ENCODE measurements around the gene VAV3. TPM values are rescaled to one million over a fixed set of nuclear protein-coding genes. Genes with fewer than 3 reads are reported as not detected.

VAV3 gene
- total RNA-seq, 2 experiments from 2014 or later = 2.3 to 8.3 TPM

DNA sequence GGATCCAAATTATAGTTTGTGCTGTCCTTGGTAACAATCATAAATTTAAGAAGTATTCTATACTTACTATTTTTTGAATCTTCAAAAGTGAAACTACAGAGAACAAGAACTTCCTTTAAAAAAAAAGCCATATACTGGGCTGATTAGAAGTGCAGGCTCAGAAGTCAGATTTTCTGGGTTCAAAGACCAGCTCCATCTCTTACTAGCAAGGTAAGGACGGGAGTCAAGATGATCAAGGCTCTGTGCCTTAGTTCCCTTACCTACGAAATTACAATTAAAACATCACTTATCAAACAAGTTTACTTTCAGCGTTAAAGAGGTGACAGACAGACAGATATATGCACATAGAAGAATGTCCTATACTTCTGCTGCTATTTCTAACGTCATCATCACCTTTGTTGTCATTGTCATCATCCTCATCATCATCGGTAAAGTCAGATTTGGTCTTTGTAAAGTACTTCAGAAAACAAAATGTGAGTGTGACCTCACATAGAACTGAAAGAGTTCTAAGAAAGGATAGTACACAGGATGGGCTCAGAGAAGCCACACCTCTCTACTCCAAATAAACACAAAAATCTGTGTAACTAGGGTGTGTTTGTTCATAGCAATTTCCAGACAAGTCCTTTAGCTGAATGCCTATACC lies 178.7 kb downstream of the VAV3 start:
- H3K79me2 ChIP-seq (ENCODE audit: insufficient read depth, low read depth, low read length) = no peaks in the 10 kb centered on the region
- H3K4me3 ChIP-seq (ENCODE audit: low read depth, low read length, poor library complexity, severe bottlenecking) = peak overlapping the region; percentile 22
- H3K36me3 ChIP-seq (ENCODE audit: insufficient read depth, low read length) = no peaks in the 10 kb centered on the region
- no peaks in the 10 kb centered on the region for H3K9me3 ChIP-seq (ENCODE audit: low read length)
- TF ChIP-seq, protein P1, sequence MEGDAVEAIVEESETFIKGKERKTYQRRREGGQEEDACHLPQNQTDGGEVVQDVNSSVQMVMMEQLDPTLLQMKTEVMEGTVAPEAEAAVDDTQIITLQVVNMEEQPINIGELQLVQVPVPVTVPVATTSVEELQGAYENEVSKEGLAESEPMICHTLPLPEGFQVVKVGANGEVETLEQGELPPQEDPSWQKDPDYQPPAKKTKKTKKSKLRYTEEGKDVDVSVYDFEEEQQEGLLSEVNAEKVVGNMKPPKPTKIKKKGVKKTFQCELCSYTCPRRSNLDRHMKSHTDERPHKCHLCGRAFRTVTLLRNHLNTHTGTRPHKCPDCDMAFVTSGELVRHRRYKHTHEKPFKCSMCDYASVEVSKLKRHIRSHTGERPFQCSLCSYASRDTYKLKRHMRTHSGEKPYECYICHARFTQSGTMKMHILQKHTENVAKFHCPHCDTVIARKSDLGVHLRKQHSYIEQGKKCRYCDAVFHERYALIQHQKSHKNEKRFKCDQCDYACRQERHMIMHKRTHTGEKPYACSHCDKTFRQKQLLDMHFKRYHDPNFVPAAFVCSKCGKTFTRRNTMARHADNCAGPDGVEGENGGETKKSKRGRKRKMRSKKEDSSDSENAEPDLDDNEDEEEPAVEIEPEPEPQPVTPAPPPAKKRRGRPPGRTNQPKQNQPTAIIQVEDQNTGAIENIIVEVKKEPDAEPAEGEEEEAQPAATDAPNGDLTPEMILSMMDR (conservative IDR thresholded peaks at IDR 0.05; ENCODE audit: low read length) = no peak
- no peak for TF ChIP-seq EZH2phosphoT487 (IDR thresholded peaks at IDR 0.05; ENCODE audit: borderline replicate concordance, low read depth, low read length)
- intact Hi-C loops (cut with micrococcal nuclease; ENCODE audit: unreplicated experiment) = loop anchor here (2.0 to 5.0 kb wide), 5 partner anchors 56 to 291 kb away; partner anchors contain the start of gene VAV3
- ChIA-PET POLR2A (interaction anchor here (0.7 to 1.9 kb wide), 4 partner anchors 9 to 298 kb away, joined by 3 to 17 read pairs (median 4); no protein-coding TSS in a partner anchor), CTCF (ENCODE audit: unreplicated experiment) (no interaction called here)
- BruUV-seq (replicated peaks) = no TSS peak
- H3K4me1 ChIP-seq (ENCODE audit: insufficient read depth, low read length, poor library complexity, severe bottlenecking) = peaks cover 31% of the 10 kb centered on the region
- H3K27ac ChIP-seq (ENCODE audit: low read depth, low read length, poor library complexity, severe bottlenecking) = no peak overlapping the region
- no peaks in the 10 kb centered on the region for H4K20me1 ChIP-seq (ENCODE audit: insufficient read depth, low read length)
- H3K9me2 ChIP-seq (ENCODE audit: insufficient read depth, low read length) = no peaks in the 10 kb centered on the region
- H3K4me2 ChIP-seq (ENCODE audit: low read length) = peak overlapping the region; percentile 64
- H2AFZ ChIP-seq (ENCODE audit: low read length) = peak overlapping the region; percentile 67; the same call in 1 of the 2 replicates
- DNase-seq (ENCODE audit: low spot score) = no peak

DNA sequence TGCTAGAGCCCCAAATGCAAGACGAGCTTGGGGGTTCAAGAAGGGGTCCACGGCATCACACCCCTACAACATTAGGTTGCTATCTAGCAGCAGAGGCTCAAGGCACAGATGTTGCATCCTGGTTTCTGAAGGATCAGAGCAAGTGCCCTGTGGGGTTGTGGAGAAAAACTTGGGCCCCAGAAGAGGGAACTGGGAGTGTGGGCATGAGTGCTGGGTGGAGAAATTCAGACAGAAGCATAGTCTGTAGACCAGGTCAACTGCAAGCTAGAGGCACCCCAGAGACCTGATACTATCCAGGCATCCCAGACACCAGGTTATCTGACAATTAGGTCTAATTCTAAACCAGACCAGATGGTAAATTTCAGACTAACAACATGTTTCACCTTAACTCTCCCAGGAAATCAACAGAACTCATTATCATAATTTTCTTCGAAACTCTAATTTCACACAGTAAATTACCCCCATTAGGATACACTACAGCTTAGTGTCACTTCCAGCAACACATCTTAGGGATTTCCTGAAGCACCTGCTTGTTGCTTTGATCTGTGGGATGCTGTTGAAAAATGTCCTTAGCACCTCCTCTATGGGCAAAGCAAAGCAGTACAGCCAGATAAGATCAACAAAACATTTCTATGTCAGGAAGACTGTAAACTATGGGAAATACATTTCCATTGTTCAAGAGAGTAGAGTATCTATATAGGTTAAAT lies 179.3 kb downstream of the VAV3 start:
- TF ChIP-seq, protein P1 (conservative IDR thresholded peaks at IDR 0.05; ENCODE audit: low read length) = 0 out of 2 replicates have a peak, but pooled peaks have one; percentile 4
- TF ChIP-seq EZH2phosphoT487 (IDR thresholded peaks at IDR 0.05; ENCODE audit: borderline replicate concordance, low read depth, low read length) = no peak
- intact Hi-C loops (cut with micrococcal nuclease; ENCODE audit: unreplicated experiment) = loop anchor here (2.0 to 5.0 kb wide), 6 partner anchors 45 to 292 kb away; partner anchors contain the start of gene VAV3
- peak; percentile 41 for DNase-seq (ENCODE audit: low spot score)
- Histone ChIP-seq H3K9me2 (ENCODE audit: insufficient read depth, low read length) (no peaks in the 10 kb centered on the region), H3K79me2 (ENCODE audit: insufficient read depth, low read depth, low read length) (no peaks in the 10 kb centered on the region), H3K27ac (ENCODE audit: low read depth, low read length, poor library complexity, severe bottlenecking) (no peak overlapping the region), H3K9me3 (ENCODE audit: low read length) (no peaks in the 10 kb centered on the region), H3K4me1 (ENCODE audit: insufficient read depth, low read length, poor library complexity, severe bottlenecking) (peaks cover 31% of the 10 kb centered on the region), H3K4me3 (ENCODE audit: low read depth, low read length, poor library complexity, severe bottlenecking) (peak overlapping the region; percentile 22), H2AFZ (ENCODE audit: low read length) (peak overlapping the region; percentile 67; the same call in 1 of the 2 replicates), H4K20me1 (ENCODE audit: insufficient read depth, low read length) (no peaks in the 10 kb centered on the region), H3K36me3 (ENCODE audit: insufficient read depth, low read length) (no peaks in the 10 kb centered on the region), H3K4me2 (ENCODE audit: low read length) (peak overlapping the region; percentile 64)
- no TSS peak for BruUV-seq (replicated peaks)
- CTCF ChIA-PET (ENCODE audit: unreplicated experiment) = interaction anchor here (1.5 kb wide), 1 partner anchor 178 kb away, joined by 3 read pairs; no protein-coding TSS in a partner anchor
- POLR2A ChIA-PET = interaction anchor here (0.7 to 1.9 kb wide), 5 partner anchors 9 to 339 kb away, joined by 3 to 17 read pairs (median 3); no protein-coding TSS in a partner anchor

Data from OCI-LY7 (cell line).